ENCODE measurements around the gene PRR15.

The PRR15 gene

GRCh38 chr7:29587195-29587808 is 23.7 kb downstream of the PRR15 start:
- Histone ChIP-seq H3K4me2 (peak overlapping the region; percentile 40), H4K20me1 (ENCODE audit: insufficient read depth) (no peaks in the 10 kb centered on the region), H3K4me1 (ENCODE audit: low read depth, poor library complexity, severe bottlenecking) (peaks cover 39% of the 10 kb centered on the region), H3K4me3 (IDR thresholded peaks at IDR 0.05; ENCODE audit: insufficient read depth, low read depth, low read length) (no peak overlapping the region), H3K27ac (peak overlapping the region; percentile 19; the same call in 1 of the 2 replicates), H3K36me3 (ENCODE audit: insufficient read depth) (no peaks in the 10 kb centered on the region), H3K27me3 (ENCODE audit: insufficient read depth, low read depth) (no peaks in the 10 kb centered on the region), H3K9ac (no peak overlapping the region), H3K79me2 (ENCODE audit: insufficient read depth, low read depth) (no peaks in the 10 kb centered on the region), H2AFZ (ENCODE audit: low read depth) (no peak overlapping the region)
- no peak for TF ChIP-seq CTCF (conservative IDR thresholded peaks at IDR 0.05; ENCODE audit: low read depth, low read length)

- no peak overlapping the region for H3K9ac ChIP-seq
- no peak for TF ChIP-seq CTCF (conservative IDR thresholded peaks at IDR 0.05; ENCODE audit: low read depth, low read length)
- no peaks in the 10 kb centered on the region for H3K27me3 ChIP-seq (ENCODE audit: insufficient read depth, low read depth)
- H3K27ac ChIP-seq: no peak overlapping the region; the same call in 1 of the 2 replicates
- peaks cover 39% of the 10 kb centered on the region for H3K4me1 ChIP-seq (ENCODE audit: low read depth, poor library complexity, severe bottlenecking)
- H4K20me1 ChIP-seq (ENCODE audit: insufficient read depth): no peaks in the 10 kb centered on the region
- H3K4me2 ChIP-seq: peak overlapping the region; percentile 40; the same call in 1 of the 2 replicates
- no peak overlapping the region for H3K4me3 ChIP-seq (IDR thresholded peaks at IDR 0.05; ENCODE audit: insufficient read depth, low read depth, low read length)
- peak overlapping the region; percentile 60; the same call in 1 of the 2 replicates for H2AFZ ChIP-seq (ENCODE audit: low read depth)
- H3K79me2 ChIP-seq (ENCODE audit: insufficient read depth, low read depth): no peaks in the 10 kb centered on the region
- H3K36me3 ChIP-seq (ENCODE audit: insufficient read depth): no peaks in the 10 kb centered on the region
Observed at GRCh38 chr7:29588212-29588611, 24.6 kb downstream of the PRR15 start.

- Histone ChIP-seq H3K79me2 (ENCODE audit: insufficient read depth, low read depth) (no peaks in the 10 kb centered on the region), H3K27me3 (ENCODE audit: insufficient read depth, low read depth) (no peaks in the 10 kb centered on the region), H2AFZ (ENCODE audit: low read depth) (peak overlapping the region; percentile 60), H3K27ac (no peak overlapping the region), H3K9ac (no peak overlapping the region), H3K4me3 (IDR thresholded peaks at IDR 0.05; ENCODE audit: insufficient read depth, low read depth, low read length) (no peak overlapping the region), H3K36me3 (ENCODE audit: insufficient read depth) (no peaks in the 10 kb centered on the region), H3K4me2 (no peak overlapping the region; the same call in 1 of the 2 replicates), H3K4me1 (ENCODE audit: low read depth, poor library complexity, severe bottlenecking) (peaks cover 39% of the 10 kb centered on the region), H4K20me1 (ENCODE audit: insufficient read depth) (no peaks in the 10 kb centered on the region)
- peak; percentile 94 for TF ChIP-seq CTCF (conservative IDR thresholded peaks at IDR 0.05; ENCODE audit: low read depth, low read length)
Observed at GRCh38 chr7:29588900-29589696, 25.5 kb downstream of the PRR15 start.

- H4K20me1 ChIP-seq (ENCODE audit: insufficient read depth): no peaks in the 10 kb centered on the region
- no peak for TF ChIP-seq CTCF (conservative IDR thresholded peaks at IDR 0.05; ENCODE audit: low read depth, low read length)
- no peak overlapping the region for H3K4me3 ChIP-seq (IDR thresholded peaks at IDR 0.05; ENCODE audit: insufficient read depth, low read depth, low read length)
- H3K4me1 ChIP-seq (ENCODE audit: low read depth, poor library complexity, severe bottlenecking): peaks cover 19% of the 10 kb centered on the region
- no peaks in the 10 kb centered on the region for H3K27me3 ChIP-seq (ENCODE audit: insufficient read depth, low read depth)
- no peak overlapping the region for H3K9ac ChIP-seq
- H3K36me3 ChIP-seq (ENCODE audit: insufficient read depth): no peaks in the 10 kb centered on the region
- H3K4me2 ChIP-seq: no peak overlapping the region
- H3K27ac ChIP-seq: no peak overlapping the region
- no peaks in the 10 kb centered on the region for H3K79me2 ChIP-seq (ENCODE audit: insufficient read depth, low read depth)
- no peak overlapping the region for H2AFZ ChIP-seq (ENCODE audit: low read depth)
Observed at GRCh38 chr7:29592866-29593265, 29.2 kb downstream of the PRR15 start.
